Measurements from ENCODE around the gene GCA.

GCA gene, protein sequence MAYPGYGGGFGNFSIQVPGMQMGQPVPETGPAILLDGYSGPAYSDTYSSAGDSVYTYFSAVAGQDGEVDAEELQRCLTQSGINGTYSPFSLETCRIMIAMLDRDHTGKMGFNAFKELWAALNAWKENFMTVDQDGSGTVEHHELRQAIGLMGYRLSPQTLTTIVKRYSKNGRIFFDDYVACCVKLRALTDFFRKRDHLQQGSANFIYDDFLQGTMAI

DNA sequence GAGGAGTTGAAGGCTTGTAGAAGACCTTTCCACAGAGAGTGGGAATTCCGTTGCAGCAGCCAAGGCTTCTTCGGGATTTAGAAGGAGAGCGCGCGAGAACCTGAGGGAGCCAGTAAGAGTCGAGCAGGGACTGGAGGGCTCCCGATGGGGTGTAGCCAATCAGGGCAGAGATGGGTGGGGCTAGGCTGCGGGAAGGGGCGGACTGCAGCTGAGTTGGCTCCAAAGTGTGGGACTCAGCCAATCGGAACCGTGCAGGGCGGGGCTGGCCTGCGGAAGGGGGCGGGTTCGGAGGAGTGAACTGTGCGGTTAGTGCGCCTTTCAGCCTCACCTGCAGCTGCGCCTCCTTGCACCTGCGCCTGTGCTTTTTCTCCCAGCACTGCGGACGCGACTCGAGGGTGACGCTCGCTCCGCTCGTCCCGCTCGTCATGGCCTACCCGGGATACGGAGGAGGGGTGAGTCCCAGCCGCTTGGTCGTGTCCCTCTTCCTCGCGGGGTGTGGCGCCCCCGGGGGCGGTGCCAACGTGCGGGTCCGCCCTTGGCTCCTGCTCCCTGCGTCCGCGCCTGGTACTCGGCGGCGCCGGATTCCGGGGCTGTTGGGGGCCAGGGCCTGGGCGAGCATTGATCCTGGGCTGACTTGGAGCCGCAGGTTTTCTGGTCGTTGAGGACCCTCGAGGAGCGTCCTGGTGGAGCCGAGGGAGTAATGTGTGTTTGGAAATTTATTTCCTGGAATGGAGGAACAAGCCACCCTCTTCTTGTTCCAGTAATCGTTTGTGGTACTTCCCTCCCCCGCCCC lies at the start of gene GCA:
GCA (plus strand) TSS at position 309 of the 793 bp plus-strand sequence; CDS start at position 426, 117 bp downstream.
- peak; percentile 96 for DNase-seq

DNA sequence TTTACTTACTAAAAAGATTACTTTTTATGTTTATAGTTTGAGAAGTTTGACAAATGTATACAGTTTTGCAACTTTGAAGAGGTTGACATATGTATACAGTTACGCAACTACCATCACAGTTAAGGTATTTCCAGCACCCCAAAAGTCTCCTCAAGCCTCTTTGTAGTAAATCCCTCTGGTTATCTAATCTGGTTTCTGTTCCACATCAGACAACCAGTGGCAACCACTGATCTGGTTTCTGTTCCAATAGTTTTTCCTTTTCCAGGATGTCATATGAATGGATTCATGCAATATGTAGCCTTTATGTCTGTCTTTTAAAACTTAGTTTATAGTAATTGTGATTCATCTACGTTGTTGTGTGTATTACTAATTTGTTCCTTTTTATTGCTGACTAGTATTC lies 48.9 kb upstream of the GCA start:
- DNase-seq = no peak

DNA sequence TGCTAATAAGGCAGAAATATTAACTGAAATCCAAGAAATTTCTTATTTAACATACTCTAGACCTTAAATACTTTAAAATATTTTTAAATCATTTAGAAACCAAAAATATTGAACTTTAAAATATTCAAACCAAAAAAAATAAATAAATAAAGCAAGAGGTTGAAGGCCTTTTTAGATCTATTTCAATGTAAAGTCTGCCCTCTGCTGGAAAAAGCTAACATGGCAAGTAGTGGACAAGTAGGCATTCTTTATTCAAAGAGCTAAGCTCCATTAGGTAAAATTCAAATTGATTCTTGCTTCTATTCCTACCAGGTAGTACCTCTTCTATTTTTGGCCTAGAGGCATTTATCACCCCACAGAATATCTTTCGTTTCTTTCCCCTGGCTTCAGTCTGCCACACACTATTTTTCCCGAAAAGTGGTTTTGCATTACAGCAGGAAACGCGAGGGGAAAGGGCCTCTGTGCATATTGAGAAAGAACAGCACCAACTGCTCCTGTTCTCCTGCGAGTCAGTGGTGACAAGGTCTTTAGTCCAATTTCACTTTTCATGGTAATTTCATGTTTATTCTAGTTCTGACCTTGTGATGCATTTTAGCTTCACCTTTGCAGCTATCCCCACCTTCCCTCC lies 45.9 kb upstream of the GCA start:
- DNase-seq = peak; percentile 48

DNA sequence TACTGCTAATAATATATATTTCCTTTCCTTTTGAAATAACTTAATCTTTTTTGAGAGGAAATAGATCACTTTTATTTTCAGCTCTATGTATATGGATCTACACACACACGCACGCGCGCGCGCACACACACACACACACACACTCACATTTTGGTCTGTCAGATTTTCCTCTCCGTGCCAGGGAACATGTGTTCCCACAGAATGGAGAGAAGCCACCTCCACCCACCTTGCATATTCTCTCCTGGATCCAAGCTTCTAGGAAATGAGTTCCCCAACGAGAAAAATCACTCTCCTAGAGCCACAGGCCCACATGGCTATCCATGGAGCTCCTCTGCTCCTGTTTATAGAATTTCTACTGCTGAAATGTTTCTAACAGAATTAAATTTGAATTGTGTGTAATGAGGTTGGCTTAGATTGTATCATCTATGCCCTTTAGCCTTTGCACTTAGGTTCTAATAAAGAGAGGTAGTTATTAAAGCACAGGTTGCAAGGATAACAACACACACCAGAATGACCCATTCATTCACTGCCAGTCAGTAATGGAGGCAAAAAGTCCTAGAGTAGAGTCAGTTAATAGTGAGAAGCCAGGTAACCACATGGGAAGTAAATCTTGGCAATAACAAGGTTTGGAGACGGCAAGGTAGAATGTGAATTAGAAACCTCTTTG lies 45.1 kb upstream of the GCA start:
- no peak for DNase-seq

DNA sequence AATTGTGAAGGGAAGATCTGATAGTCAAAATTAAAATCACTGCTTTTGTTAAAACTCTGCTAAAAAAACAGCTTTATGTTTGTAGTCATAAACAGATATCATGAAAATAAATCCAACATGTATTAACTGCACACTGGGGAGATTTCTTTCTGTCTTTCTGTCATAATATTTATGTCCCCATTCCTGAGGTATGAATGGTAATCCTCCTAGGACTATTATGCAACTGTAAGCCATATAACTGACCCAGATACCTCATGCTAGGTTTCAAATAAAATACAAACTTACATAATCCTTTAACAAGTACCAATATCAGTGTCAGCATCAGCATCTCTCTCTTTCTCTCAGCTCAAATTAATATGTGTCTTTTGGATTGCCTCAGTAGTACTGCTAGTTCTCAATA lies 43.7 kb upstream of the GCA start:
- no peak for DNase-seq

DNA sequence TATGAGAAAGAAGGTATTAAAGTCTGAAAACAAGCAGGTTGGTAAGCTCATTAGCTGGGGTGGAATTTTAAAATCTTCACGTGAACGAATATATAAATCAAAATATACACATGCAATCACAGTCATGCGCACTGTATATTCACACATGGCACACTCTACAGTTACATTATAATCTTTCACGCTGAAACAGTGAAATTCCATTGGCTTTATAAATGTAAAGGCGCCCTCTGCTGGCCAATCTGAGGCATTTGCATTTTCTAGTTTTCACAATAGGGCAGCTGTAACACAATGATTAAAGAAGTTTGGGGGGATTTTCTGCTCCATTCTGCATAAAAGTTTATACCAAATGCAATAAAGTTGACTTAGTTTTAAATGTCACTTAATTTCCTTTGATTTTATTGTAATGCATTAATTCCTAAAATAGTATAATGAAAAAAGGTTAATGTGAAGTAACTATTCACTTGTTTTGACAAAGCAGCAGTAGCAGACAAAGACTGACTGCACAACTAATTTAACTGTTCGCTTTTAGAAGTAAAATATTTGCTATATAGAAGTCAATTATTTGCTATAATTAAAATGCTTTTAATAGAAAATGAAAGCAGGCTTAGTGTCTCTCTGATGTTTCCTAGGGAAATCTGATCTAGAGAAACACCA lies 42.7 kb upstream of the GCA start:
- DNase-seq = peak; percentile 60

DNA sequence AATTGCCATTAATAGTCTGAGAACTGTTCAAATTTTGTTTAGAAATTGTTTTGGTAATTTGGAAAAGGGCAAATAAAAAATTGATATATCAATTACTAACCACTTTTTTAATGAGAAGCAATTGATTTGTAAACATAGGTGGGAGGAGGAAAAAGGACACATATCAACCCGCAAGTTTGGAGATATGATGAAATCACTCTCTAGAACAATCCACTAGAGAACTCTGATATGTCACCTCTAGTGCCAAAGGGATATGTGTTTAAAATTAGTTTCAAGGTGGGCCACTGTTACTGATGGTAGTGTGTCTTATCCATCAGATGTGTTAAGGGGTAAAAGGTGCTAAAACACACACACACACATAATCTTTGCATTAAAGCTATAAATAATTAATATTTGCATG lies 42.1 kb upstream of the GCA start:
- no peak for DNase-seq

DNA sequence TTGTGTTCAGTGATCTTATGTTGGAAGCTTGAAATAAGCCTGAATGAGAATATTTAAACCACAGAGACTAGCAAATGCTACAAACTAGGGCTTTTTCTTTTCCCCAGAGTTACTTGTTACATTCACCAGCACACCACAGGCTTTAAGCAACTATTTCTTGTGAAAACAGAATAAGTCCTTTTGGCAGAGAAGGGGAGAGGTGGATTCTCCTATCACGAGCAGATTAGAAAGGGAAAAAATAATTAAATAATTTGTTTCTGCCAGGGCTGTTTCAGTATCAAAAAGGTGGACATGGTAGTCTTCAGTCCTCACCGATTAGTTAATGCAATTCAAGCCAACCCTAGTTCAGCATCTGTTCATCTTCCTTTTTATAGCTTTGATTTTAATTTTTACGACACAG lies 38.0 kb upstream of the GCA start:
- DNase-seq = no peak

DNA sequence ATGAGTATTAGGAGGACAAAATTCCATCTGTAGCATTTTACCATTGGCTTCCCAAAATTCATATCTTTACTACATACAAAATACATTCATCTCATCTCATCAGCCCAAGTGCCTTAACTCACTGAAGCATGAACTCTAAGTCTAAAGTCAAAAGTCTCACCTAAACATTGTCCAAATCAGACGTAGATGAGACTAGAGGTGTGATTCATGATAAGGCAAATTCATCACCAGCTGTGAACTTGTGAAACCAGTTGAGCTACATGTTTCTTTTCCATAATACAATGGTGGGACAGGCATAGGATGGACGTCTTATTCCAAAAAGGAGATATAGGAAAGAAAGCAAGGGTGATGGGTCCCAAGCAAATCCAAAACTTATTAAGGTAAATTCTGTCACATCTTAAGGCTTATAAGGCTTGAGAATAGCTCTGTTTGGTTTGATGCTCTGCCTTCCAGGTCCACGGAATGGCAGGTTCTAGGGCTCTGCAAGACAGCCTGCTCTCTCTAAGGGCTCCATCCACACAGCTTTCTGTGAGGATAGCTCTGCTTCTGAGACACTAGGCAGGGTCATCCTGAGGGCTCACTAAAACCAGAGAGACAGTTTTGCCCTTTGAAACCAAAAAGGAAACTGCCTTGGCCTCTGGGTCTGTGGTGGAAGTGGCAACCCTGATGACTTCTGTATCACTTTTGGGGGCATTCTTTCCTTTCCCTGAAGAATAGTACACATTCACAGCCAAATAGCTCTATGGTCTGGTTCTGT lies 35.0 kb upstream of the GCA start:
- DNase-seq = no peak

DNA sequence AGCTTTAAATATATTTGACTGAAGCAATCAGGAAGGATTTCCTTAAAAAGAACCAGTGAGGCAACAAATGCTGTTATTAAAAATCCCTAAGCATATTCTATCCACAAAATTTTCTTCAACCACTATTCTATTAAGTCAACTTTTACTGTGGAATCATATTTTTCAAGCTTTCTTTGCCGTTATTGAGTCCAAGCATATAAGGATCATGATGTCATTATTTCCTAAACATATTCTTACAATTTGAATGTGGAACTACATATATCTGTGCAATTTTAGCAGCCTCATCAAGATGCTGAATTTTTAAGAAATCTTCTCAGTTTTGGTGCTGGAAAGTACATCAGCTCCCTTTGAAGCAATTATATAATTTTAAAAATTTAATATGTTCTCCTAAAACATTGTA lies 31.1 kb upstream of the GCA start:
- no peak for DNase-seq

DNA sequence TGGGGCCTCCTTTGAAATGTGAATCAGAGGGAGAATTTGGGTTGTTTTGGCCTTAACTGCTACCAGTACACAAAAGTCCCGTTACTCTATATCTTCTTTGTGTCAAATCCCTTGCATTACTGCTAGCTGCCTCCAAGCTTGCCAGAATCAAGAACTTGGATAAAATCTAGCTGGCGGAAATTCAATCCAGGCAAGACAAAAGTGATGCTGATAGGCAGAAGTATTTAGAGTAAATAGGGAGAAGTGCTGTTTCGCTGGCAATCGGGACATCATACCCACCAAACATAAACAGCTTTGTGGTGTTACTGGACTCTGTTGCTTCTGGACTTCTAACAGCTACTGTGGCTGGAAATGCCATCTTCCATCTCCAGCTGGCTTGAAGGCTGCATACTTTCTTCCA lies 28.0 kb upstream of the GCA start:
- no peak for DNase-seq

DNA sequence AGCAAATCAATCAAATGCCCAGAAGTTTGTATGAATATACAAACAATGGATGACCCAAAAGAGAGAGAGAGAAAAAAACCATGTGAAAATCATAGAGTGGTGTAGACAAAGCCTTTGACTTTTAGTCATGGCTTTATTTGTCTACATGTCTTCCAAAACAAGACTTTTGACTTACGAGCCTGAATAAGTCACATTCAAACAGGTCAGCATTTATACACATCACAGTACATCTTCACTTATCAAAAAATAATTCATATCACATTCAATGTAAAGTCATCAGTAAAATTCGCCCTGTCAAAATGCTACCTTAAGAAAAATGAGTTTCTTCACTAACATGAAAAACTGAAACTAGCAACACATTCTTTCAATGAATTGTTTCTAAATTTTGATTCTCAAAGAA lies 27.3 kb upstream of the GCA start:
- DNase-seq = no peak

DNA sequence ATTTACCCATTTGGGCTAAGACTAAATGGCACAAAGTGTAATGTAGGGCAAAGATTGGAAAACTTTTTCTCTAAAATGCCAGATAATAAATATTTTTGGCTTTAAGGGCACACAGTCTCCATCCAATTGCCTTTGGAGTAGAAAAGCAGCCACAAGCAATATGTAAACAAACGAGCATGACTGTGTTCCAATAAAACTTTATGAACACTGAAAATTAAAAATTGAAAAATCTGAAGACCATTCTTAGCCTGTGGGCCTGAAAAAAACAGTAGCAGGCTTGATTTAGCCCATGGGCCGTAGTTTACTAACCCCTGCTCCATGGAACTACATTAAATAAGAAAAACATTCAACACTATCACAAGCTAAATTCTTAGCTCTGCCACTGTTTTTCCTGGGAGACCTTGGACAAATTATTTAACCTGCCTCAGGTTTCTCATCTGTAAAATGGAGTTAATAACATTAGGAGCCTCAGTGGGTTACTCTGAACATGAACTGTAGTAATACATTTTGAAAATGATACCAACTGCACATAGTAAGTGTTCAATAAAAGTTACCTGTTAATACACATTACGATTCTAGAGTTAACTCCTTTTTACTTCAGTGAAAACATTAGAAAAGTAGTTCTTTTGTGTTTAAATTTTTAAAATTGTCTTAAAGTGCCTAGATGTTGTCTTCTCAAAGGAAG lies 26.7 kb upstream of the GCA start:
- DNase-seq = no peak

DNA sequence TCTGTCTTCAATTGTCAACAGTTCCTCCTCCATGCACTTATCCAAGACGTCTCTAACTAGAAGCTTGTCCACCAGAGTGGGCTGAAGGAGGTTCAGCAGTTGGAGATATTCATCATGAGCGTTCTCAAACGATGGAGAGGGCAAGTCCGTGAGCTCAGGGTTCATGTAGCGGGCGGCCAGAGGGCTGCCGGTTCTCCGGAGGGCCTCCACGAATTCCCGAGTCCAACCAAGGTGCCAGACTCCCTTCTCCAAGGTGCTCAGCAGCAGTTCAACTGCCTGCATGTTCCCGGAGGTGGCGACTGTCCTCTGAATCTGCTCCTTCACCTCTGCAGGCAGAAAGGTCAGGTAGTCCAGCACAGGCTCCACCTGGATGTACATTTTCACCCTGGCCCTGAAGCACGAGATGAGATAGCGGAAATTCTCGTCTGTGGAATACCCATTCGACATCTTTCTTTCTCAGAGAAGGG lies 26.0 kb upstream of the GCA start:
- DNase-seq = no peak

DNA sequence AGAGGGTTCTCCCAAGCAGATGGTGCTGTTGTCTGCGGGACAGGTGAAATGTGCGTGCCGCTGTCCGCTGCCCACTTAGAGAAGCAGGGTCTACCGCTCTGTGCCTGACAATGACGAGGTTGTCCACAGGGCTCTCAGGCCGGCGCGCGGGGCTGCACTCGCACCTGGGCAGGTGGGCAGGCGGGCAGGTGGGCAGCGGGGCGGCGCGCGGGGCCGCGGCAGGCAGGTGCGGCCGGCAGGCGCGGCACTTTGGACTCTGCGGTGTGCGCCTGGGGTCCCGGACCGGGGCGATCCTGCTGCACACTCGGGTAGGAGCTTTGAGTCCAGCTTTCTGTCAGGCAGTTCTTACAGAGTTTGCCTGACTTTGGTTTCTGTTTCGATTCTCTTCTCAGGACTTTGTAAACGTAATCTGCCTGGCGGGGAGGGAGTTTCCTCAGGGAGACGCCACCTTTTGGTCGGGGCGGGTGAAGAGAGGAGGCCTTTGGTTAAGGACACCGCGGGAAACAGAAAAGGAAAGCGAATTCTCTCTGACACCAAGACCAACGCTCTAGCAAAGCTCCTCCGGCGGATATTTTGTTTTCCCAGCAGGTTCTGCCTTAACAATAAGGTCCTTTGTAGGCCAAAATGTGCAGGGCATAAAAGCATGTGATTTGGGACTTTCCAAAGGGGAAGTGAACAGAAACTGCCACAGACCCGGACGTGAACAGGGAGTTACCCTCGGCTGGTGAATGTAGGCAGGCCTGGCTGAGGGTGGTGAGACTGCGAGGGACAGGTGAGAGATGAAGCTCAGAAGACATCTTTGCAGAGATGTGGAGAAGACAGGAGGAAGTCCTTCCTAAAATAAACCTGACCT lies 25.4 kb upstream of the GCA start, which contains the start of gene IFIH1:
IFIH1 (minus strand) TSS at position 357 of the 853 bp plus-strand sequence. CDS start 377 bp downstream, outside the sequence.
- DNase-seq = peak; percentile 83

DNA sequence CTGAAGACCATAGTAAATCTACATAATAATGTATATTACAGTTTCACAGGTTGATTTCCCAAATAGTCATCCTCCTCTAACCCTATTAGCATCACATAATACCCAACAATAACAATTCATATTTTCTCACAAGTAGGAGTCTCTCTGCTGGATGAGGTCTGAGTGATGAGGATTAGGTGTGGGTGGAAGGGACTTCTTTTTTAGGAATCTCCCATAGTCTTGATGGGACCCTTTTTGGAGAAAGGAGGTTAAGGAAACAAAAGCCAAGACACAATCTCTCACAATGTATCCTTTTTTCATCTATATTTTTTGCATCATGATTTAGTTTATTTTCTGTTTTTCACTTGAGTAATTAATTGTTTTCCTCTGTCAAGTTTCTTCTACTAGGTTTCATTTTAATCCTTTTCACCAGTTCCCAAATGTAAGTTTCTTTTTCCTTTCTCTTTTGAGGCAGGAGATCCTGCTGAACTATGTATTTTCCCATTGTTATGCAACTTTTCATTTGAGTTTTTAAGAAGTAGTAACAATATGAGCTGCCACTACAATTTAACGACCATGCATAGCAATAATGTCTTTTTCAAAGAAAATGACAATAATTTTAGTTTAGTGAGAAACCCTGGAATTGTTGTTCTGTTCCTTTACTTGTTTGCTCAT lies 22.9 kb upstream of the GCA start:
- no peak for DNase-seq

DNA sequence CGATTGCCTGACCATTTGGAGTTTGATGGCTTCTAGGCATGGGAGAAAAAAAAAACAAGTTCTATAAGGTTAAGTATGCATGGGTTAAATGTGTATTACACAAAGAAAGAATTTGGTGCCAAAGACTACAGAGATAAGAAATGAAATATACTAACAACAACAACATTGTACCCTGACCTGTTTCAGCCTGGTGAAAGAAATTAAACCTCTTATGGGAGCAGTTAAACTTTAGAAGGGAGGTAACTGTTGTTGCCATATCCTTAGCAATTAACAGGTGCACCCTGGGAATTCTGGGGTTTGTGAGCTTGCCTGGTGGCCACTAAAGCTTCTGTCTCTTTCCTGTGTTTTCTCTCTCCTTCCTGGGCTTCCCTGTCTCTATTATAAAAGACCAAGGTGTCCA lies 19.0 kb upstream of the GCA start:
- no peak for DNase-seq

DNA sequence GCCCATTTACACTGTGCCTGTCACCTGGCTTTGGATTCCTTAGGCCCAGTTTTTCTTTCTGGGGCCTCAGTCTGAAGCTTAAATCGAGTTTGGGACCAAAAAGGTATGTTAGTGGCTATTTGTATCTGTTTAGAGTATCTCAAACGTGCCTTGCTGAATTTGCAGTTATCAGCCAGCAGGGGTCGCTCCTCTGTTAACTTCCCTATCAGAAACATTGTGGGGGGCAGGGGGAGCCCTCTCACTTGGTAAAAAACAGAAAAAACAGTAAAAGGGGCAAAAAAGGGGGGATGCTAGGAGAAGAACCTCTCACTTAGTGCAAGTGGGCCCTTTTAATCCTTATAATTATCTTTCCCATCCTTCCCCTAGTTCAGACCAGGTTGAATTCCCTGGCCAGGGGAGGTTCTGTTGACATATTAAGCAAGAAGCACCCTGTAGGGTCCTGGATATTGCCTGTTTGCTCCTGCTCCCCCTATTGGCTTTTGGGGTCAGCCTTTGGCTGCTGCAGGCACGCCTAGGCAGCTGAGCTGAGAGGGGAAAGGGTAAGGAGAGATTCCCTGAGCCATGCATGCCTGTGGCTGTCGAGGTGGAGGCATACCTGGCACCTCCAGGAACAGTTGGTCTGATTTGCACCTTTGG lies 16.7 kb upstream of the GCA start:
- no peak for DNase-seq

DNA sequence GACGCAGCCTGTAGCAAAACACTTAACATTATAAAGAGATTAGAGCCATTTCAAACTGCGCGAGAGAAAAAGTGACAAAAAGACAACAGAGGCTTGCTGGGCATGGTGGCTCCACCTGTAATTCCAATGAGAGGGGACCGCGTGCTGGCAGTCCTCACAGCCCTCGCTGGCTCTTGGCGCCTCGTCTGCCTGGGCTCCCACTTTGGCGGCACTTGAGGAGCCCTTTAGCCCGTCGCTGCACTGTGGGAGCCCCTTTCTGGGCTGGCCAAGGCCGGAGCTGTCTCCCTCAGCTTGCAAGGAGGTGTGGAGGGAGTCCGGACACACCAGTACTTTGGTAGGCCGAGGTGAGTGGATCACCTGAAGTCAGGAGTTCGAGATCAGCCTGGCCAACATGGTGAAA lies 16.1 kb upstream of the GCA start:
- DNase-seq = no peak
